GM15510 (cell line): Measurements from ENCODE around the gene BLCAP.

Experiments used
- POLR2A ChIP-seq: IDR thresholded peaks from 3 replicates; pipeline ENCODE4 v1.6.1; 2011; ENCODE audit warnings: borderline replicate concordance; ENCODE audit not compliant: insufficient read length; ENCODE audit errors: extremely low read depth

Gene BLCAP

GRCh38 chr20:37537505-37537904, 9.8 kb upstream of the BLCAP start:
- TF ChIP-seq POLR2A = no peak

DNA sequence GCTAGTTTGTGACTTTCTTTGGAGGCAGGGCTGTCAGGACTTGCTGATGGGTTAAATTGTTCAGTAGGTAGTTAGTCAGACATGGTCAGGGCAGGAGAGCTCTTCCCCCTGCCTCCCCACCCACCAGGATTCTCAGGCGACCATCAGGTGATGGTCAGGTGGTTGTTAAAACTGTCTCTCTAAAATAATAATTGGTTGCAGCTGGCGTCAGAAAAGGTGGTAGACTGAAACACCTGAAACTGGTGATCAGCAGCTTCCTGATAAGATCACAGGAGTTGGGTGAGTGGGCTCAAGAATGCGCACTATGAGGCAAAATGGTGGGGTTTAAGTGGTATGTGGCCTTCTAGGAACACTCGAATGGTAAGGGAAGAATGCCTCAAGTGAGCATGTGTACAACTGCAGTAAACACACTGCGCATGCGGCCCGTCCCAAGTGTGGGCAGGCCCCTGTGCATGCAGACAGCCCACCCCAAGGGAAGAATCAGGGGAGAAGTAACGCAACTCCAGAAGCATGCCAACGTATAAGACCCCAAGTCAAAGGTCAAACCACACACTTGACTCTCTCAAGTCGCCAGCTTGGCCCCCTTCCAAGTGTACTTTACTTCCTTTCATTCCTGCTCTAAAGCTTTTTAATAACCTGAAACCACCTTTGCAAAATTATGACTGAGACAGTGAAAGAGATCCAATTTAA, 7.9 kb upstream of the BLCAP start:
- no peak for TF ChIP-seq POLR2A

GRCh38 chr20:37534401-37535157, 6.9 kb upstream of the BLCAP start:
- no peak for TF ChIP-seq POLR2A

DNA sequence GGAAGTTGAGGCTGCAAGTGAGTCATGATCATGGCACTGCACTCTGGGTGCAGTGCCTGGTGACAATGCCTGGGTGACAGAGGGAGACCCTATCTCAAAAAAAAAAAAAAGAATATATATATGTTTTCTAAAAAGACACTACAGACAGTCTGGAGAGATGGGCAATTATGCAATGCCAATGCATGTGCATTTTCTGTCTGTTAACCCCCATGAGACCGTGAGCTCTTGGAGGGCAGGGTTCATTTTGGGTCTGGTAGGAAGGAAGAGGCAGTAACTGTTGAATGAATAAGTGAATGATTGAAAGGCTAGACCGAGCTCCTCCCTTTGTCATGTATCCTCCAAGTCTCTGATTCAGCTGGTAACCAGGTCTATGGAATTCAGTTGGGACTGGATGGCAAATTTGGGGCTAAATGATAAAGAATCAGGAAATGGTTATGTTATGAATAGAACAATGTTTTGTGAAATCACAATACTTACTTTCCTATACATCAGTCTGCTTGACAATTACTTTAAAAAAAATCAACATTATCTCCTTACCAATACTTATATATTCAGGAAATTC, 5.6 kb upstream of the BLCAP start:
- no peak for TF ChIP-seq POLR2A

- TF ChIP-seq POLR2A = no peak
These were observed 4.2 kb upstream of the BLCAP start for GRCh38 chr20:37531856-37532255.

GRCh38 chr20:37530696-37531095, 3.0 kb upstream of the BLCAP start:
- no peak for TF ChIP-seq POLR2A

DNA sequence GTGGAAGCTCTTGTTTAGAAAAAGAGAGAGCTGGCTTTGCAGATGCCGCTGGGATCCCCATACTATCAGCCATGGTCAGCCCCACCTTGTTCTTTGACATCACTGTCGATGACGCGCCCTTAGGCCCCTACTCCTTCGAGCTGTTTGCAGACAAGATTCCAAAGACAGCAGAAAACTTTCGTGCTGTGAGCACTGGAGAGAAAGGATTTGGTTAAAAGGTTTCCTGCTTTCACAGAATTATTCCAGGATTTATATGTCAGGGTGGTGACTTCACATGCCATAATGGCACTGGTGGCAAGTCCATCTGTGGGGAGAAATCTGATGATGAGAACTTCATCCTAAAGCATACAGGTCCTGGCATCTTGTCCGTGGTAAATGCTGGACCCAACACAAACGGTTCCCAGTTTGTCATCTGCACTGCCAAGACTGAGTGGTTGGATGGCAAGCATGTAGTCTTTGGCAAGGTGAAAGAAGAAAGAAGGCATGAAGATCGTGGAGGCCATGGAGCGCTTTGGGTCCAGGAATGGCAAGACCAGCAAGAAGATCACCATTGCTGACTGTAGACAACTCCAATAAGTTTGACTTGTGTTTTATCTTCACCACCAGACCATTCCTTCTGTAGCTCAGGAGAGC, 2.4 kb upstream of the BLCAP start:
- no peak for TF ChIP-seq POLR2A

DNA sequence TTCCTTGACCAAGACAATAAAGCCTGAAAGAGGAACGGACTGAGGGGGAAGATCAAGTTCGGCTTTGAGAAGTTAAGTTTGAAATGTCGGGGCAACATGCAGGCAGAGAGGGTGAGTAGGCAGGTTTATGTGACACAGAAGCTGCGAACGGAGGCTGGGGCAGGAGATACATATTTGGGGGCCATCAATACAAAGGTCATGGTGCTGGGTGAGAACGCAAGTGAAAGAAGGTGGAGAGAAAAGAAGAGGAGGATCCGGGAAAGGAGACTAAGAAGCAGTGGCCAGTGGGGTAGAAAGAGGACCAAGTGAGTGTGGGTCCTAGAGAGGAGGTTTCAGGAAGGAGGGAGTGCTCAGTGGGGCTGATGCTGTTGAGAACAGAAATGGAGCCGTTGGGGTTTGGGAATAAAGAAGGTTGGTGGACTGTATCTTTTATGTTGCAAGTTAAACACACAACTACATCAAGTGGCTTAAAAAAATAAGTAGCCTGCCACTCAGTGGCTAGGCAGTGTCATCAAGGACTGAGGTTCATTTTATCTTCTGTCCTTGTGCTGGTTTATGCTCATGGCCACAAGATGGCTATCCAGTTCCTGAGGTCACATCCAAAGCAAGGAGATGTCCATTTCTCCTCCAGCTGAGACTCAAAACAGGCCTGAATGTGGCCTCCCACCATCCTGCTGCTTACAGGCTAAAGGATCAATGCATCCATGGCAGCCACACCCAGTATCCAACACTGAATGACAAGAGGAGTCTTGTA, 1.7 kb upstream of the BLCAP start:
- TF ChIP-seq POLR2A = no peak

GRCh38 chr20:37528446-37529213, 954 bp upstream of the BLCAP start:
- no peak for TF ChIP-seq POLR2A

DNA sequence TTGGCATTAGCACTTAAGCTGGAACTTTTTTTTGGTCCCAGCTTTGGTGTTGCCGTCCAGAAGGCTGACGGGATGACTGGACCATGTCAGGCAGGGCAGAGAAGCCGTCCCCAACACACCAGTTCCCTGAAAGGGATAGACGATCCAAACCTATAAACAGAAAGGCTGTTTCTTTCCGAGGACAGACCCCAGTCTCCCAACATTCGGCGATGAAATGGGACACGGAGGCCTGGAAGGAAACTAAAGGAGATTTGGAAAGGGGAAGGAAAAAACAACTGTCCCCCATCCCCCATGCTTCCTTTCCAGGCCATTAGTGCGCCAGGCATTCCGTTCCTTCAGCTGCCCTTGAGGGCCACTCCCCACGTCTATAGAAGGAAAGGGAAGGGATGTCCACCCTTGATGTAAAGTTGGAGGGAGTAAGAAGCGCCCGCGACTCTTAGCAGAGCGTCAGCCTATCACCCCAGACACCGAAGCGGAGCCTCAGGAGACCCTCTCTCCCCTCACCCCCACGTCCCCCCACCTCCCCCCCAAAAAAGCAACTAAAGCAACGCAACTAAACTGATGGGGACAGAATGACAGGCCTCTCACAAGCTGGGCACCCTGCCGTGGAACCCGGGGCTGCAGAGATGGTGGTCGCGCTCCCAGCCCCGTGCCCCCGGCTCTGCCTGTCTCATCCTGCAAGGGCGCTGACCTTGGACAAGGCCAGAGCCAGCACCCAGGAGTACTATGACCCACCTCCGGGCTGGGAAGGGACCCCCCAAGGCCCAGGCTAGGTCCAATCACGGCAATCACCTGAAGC, 638 bp downstream of the BLCAP start:
- no peak for TF ChIP-seq POLR2A

DNA sequence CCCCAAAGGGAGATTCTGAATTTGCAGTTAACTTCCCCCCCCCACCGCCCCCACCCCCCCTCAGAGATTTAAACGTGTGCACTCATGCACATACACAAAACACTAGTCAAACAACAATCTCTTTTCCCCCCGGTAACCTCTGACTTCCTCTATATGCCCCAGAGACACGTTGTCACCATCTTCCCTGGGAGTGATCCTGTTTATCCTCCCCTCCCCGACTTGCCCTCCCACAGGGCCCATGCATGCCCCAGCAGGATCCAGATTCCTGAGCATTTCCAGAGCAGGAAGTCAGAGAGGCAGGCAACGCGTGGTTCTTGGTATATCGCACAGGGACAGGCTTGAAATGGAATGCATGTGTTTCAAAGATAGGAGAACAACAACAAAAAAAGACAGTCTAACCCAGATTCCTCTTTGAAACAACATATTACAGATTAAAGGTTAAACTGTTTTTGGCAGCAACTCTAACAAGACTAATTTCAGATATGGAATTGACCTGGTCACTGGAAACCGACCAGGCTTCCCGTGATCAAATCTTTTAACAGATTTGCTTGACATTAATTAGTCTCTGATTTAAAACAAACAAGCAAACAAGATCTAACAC, 1.3 kb downstream of the BLCAP start:
- no peak for TF ChIP-seq POLR2A

DNA sequence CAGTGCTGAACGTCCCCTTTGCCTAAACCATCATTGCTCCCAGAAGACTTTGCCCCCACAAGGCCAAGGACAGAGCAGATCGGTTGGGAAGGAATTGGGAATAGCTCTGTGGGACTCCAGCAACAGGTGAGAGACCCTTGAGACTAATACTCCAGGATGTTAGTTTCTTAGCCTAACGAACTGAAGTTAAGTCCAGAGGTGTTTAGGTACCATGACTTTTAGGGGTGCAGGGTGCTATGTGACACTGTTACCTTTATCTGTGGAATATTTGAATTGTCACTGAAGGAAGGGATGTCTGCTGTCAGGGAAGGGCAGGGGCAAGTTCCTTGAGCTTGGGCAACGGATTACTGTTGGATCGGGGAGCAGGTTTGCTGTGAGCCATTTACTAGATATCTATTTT, 1.9 kb downstream of the BLCAP start:
- TF ChIP-seq POLR2A = no peak
